ENCODE data around the gene ERGIC1.

Gene ERGIC1

DNA sequence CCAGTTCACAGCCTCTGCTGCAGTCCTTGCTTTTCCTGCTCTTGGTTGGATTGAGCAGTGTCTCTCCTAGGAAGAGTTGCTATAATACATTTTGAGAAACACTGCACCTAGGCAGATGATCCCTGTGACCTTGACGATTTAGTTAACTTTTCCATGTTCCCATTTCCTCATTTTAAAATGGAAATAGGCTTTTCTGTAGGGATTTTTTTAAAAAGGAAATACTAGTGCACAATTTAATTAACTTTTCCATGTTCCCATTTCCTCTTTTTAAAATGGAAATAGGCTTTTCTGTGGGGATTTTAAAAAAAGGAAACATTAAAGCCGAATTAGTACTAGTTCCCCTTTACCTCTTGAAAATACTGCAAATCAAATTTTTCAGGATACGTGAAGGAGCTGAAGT, 154.2 kb downstream of the ERGIC1 start:
- no peak for DNase-seq

DNA sequence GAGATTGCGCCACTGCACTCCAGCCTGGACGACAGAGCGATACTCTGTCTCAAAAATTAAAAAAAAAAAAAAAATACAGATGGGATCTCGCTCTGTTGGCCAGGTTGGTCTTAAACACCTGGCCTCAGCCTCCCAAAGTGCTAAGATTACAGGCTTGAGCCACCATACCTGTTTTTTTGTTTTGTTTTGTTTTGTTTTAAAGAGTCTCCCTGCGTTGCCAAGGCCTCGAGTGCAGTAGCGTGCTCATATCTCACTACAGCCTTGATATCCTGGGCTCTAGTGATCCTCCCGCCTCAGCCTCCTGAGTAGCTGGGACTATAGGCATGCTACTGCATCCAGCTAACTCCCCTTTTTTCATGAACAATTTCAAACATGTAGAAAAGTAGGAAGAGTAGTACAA, 156.7 kb downstream of the ERGIC1 start:
- no peak for DNase-seq

- DNase-seq: no peak
These were observed 160.4 kb downstream of the ERGIC1 start for GRCh38 chr5:172994405-172994804.

DNA sequence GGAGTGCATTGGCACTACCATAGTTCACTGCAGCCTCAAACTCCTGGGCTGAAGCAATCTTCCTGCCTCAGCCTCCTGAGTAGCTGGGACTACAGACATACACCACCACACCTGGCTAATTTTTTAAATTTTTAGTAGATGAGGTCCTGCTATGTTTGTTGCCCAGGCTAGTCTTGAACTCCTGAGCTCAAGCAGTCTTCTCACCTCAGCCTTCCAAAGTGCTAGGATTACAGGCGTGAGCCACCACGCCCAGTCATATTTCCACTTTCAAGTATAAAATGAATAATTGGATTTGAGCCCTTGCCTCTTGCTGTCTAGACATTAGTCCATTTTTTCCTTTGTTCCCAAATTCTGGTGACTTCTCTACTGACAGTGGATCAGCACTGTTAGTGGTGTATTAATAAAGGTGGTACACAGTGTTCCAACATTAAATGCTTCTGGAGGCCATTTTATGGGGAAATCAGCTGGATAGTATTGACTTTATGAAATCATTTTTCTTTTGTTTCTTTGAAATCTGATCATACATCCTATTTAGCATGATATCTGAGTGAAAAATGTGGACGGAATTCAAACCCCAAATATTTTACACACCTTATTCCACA, 165.4 kb downstream of the ERGIC1 start:
- no peak for DNase-seq

- no peak for DNase-seq
These were observed 165.9 kb downstream of the ERGIC1 start for GRCh38 chr5:172999974-173000373.

DNA sequence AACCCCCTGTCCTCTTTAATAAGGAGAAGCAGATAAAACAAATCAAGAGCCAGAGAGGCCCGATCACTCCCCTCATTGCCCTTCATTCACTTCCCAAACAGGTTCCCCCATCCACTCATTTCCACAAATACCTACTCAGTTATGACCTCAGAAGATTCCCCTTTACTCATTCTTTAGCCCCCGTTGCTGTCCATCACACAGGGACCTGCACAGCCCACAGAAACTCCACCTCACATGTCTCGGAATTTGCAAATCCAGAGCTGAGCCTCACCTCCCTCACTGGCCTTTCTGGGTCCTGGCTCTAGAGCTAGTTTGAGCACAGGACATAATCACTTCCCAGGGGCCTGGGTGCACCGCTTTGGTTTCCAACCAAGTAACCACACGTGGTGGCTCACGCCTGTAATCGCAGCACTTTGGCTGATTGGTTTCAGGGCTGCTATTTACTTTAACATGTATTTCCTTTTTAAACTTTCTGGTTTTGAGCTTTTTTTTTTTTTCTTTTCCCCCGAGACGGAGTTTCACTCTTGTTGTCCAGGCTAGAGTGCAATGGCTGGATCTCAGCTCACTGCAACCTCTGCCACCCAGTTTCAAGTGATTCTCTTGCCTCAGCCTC, 167.3 kb downstream of the ERGIC1 start:
- DNase-seq: no peak

Measured in RPMI8226 (cell line).